WTC11 (cell line): ENCODE measurements around the gene IL36RN. TPM values are rescaled to one million over a fixed set of nuclear protein-coding genes. Genes with fewer than 3 reads are reported as not detected.

Experiments
- ATAC-seq: fragments of 200-7000 bp; cut with Tn5 transposase; 2 replicates; pipeline ENCODE4 v1.10.0; 2021; ENCODE audit warnings: mild to moderate bottlenecking, moderate library complexity
- CTCF ChIA-PET: fragments of 300-600 bp; sonication (Branson Sonifier 250); formaldehyde crosslinking; loops from one replicate; lab custom pipeline; 2021; ENCODE audit warnings: antibody characterized with exemption; lab: Charles Lee
- POLR2A ChIA-PET: fragments of 350-600 bp; sonication (Branson Sonifier 250); formaldehyde crosslinking; loops from one replicate; lab custom pipeline; 2021; ENCODE audit warnings: antibody characterized with exemption; lab: Charles Lee
- DNase-seq: peaks from one replicate; pipeline ENCODE4 v3.0.0; 2021; ENCODE audit warnings: low spot score
- H3K27ac Mint-ChIP-seq: 2 replicates; pipeline ENCODE4 v1.8.0; 2021; ENCODE audit warnings: mixed read lengths
- H3K27me3 Mint-ChIP-seq: 2 replicates; pipeline ENCODE4 v1.8.0; 2021; ENCODE audit warnings: low read depth, mild to moderate bottlenecking, moderate library complexity, mixed read lengths
- H3K36me3 Mint-ChIP-seq: 2 replicates; pipeline ENCODE4 v1.8.0; 2021; ENCODE audit warnings: mixed read lengths
- H3K4me1 Mint-ChIP-seq: 2 replicates; pipeline ENCODE4 v1.8.0; 2022; ENCODE audit warnings: mixed read lengths
- H3K4me3 Mint-ChIP-seq: 2 replicates; pipeline ENCODE4 v1.8.0; 2021; ENCODE audit warnings: mild to moderate bottlenecking, moderate library complexity, mixed read lengths
- H3K9me3 Mint-ChIP-seq: 2 replicates; pipeline ENCODE4 v1.8.0; 2021; ENCODE audit warnings: mixed read lengths
- AFF4 ChIP-seq: sonication (generic); formaldehyde crosslinking; IDR thresholded peaks from 2 replicates; pipeline ENCODE4 v1.8.1; 2023; ENCODE audit warnings: mild to moderate bottlenecking, missing genetic modification reagents, borderline replicate concordance
- ATF2 ChIP-seq: sonication (generic); formaldehyde crosslinking; IDR thresholded peaks from 2 replicates; pipeline ENCODE4 v1.8.1; 2022; ENCODE audit warnings: low read depth, missing genetic modification reagents, borderline replicate concordance
- ATF3 ChIP-seq: sonication (generic); formaldehyde crosslinking; conservative IDR thresholded peaks from 2 replicates; pipeline ENCODE4 v1.8.1; 2022; ENCODE audit warnings: mild to moderate bottlenecking, missing genetic modification reagents
- CREB1 ChIP-seq: sonication (generic); formaldehyde crosslinking; IDR thresholded peaks from 2 replicates; pipeline ENCODE4 v1.8.0; 2023; ENCODE audit warnings: mild to moderate bottlenecking, missing genetic modification reagents
- E2F5 ChIP-seq: sonication (generic); formaldehyde crosslinking; IDR thresholded peaks from 2 replicates; pipeline ENCODE4 v1.8.1; 2022; ENCODE audit warnings: mild to moderate bottlenecking, moderate library complexity, missing genetic modification reagents
- ERG ChIP-seq: fragments of 250-450 bp; sonication (Bioruptor Pico); IDR thresholded peaks from 2 replicates; pipeline ENCODE4 v1.8.0; 2021; ENCODE audit warnings: mild to moderate bottlenecking
- ESRRA ChIP-seq: sonication (generic); formaldehyde crosslinking; IDR thresholded peaks from 2 replicates; pipeline ENCODE4 v1.8.1; 2022; ENCODE audit warnings: mild to moderate bottlenecking, missing genetic modification reagents, borderline replicate concordance
- FOXP1 ChIP-seq: sonication (generic); formaldehyde crosslinking; IDR thresholded peaks from 2 replicates; pipeline ENCODE4 v1.8.0; 2022; ENCODE audit warnings: missing genetic modification reagents, mild to moderate bottlenecking, moderate library complexity, borderline replicate concordance
- JAZF1 ChIP-seq: fragments of 250-450 bp; sonication (Bioruptor Pico); IDR thresholded peaks from 2 replicates; pipeline ENCODE4 v1.9.0; 2021; ENCODE audit warnings: moderate library complexity, mild to moderate bottlenecking, inconsistent platforms
- JUN ChIP-seq: sonication (generic); formaldehyde crosslinking; IDR thresholded peaks from 2 replicates; pipeline ENCODE4 v1.8.0; 2023; ENCODE audit warnings: mild to moderate bottlenecking, missing genetic modification reagents
- MAX ChIP-seq: sonication (generic); formaldehyde crosslinking; IDR thresholded peaks from 2 replicates; pipeline ENCODE4 v1.8.0; 2022; ENCODE audit warnings: mild to moderate bottlenecking, missing genetic modification reagents
- MXD4 ChIP-seq: fragments of 250-450 bp; sonication (Bioruptor Pico); IDR thresholded peaks from 2 replicates; pipeline ENCODE4 v1.8.0; 2021; ENCODE audit warnings: mild to moderate bottlenecking, moderate library complexity, borderline replicate concordance
- MYBL2 ChIP-seq: sonication (generic); formaldehyde crosslinking; IDR thresholded peaks from 2 replicates; pipeline ENCODE4 v1.8.1; 2023; ENCODE audit warnings: mild to moderate bottlenecking, moderate library complexity, missing genetic modification reagents
- NR1H2 ChIP-seq: sonication (generic); formaldehyde crosslinking; IDR thresholded peaks from 2 replicates; pipeline ENCODE4 v1.9.0; 2021; ENCODE audit warnings: mild to moderate bottlenecking, moderate library complexity, missing genetic modification reagents
- OVOL2 ChIP-seq: fragments of 250-450 bp; sonication (Bioruptor Pico); IDR thresholded peaks from 2 replicates; pipeline ENCODE4 v1.9.0; 2021; ENCODE audit warnings: mild to moderate bottlenecking, borderline replicate concordance
- PREB ChIP-seq: sonication (generic); formaldehyde crosslinking; IDR thresholded peaks from 2 replicates; pipeline ENCODE4 v1.8.1; 2022; ENCODE audit warnings: mild to moderate bottlenecking, missing genetic modification reagents, moderate library complexity, borderline replicate concordance
- SMAD3 ChIP-seq: sonication (generic); formaldehyde crosslinking; IDR thresholded peaks from 2 replicates; pipeline ENCODE4 v1.8.0; 2022; ENCODE audit warnings: missing genetic modification reagents, mild to moderate bottlenecking, borderline replicate concordance
- SOX15 ChIP-seq: fragments of 250-450 bp; sonication (Bioruptor Pico); IDR thresholded peaks from 2 replicates; pipeline ENCODE4 v1.9.0; 2021; ENCODE audit warnings: mild to moderate bottlenecking
- SP1 ChIP-seq: sonication (generic); formaldehyde crosslinking; conservative IDR thresholded peaks from 2 replicates; pipeline ENCODE4 v1.8.1; 2022; ENCODE audit warnings: missing genetic modification reagents
- TCF7 ChIP-seq: sonication (generic); formaldehyde crosslinking; IDR thresholded peaks from 2 replicates; pipeline ENCODE4 v1.8.0; 2022; ENCODE audit warnings: mild to moderate bottlenecking, low read depth, missing genetic modification reagents, moderate library complexity
- TEAD4 ChIP-seq: sonication (generic); formaldehyde crosslinking; IDR thresholded peaks from 2 replicates; pipeline ENCODE4 v1.8.0; 2022; ENCODE audit warnings: mild to moderate bottlenecking, missing genetic modification reagents
- ZBTB21 ChIP-seq: sonication (generic); formaldehyde crosslinking; IDR thresholded peaks from 2 replicates; pipeline ENCODE4 v1.8.1; 2023; ENCODE audit warnings: mild to moderate bottlenecking, missing genetic modification reagents, borderline replicate concordance
- ZBTB43 ChIP-seq: sonication (generic); formaldehyde crosslinking; IDR thresholded peaks from 2 replicates; pipeline ENCODE4 v1.8.1; 2023; ENCODE audit warnings: mild to moderate bottlenecking, missing genetic modification reagents
- ZNF219 ChIP-seq: sonication (generic); formaldehyde crosslinking; IDR thresholded peaks from 2 replicates; pipeline ENCODE4 v1.8.0; 2023; ENCODE audit warnings: missing genetic modification reagents, mild to moderate bottlenecking, borderline replicate concordance
- ZNF232 ChIP-seq: sonication (generic); formaldehyde crosslinking; IDR thresholded peaks from 2 replicates; pipeline ENCODE4 v1.8.0; 2022; ENCODE audit warnings: mild to moderate bottlenecking, missing genetic modification reagents
- ZNF416 ChIP-seq: fragments of 250-450 bp; sonication (Bioruptor Pico); IDR thresholded peaks from 2 replicates; pipeline ENCODE4 v1.9.0; 2021; ENCODE audit warnings: mild to moderate bottlenecking, inconsistent platforms
- total RNA-seq: library from RNA; stranded (reverse); gene quantifications from 3 replicates; pipeline ENCODE4 v1.2.3, GENCODE V29; 2021

Gene IL36RN
- total RNA-seq, 1 experiment from 2014 or later, result not detected

GRCh38 chr2:113077921-113078320 is 18.9 kb downstream of the IL36RN start:
- H3K4me1 Mint-ChIP-seq, result peaks cover 8% of the 10 kb centered on the region
- no peak for TF ChIP-seq SP1 (CRISPR knock-in tag)
- no peak for TF ChIP-seq TEAD4 (CRISPR knock-in tag)
- no peak for TF ChIP-seq NR1H2 (CRISPR knock-in tag)
- no peak for TF ChIP-seq ERG
- TF ChIP-seq SOX15 (CRISPR knock-in tag), result no peak
- TF ChIP-seq FOXP1 (CRISPR knock-in tag), result no peak
- no peak for TF ChIP-seq SMAD3 (CRISPR knock-in tag)
- no peak for TF ChIP-seq E2F5 (CRISPR knock-in tag)
- no peak for TF ChIP-seq MAX (CRISPR knock-in tag)
- DNase-seq (no peak), ATAC-seq (no peak)
- peaks cover 20% of the 10 kb centered on the region for H3K27me3 Mint-ChIP-seq
- H3K9me3 Mint-ChIP-seq, result no peaks in the 10 kb centered on the region
- H3K36me3 Mint-ChIP-seq, result no peaks in the 10 kb centered on the region
- no peak overlapping the region for H3K4me3 Mint-ChIP-seq
- H3K27ac Mint-ChIP-seq, result no peak overlapping the region
- ChIA-PET POLR2A (no interaction called here), CTCF (interaction anchor here (0.5 to 4.4 kb wide), 4 partner anchors 59 to 193 kb away, joined by 3 to 96 read pairs (median 36); no protein-coding TSS in a partner anchor)

- no peak for TF ChIP-seq ZBTB21
- no peak for TF ChIP-seq ATF3 (CRISPR knock-in tag)
- TF ChIP-seq JAZF1, result no peak
- no peak for TF ChIP-seq ESRRA (CRISPR knock-in tag)
- TF ChIP-seq CREB1, result no peak
- TF ChIP-seq ZNF219 (CRISPR knock-in tag), result no peak
- no peak for TF ChIP-seq TCF7 (CRISPR knock-in tag)
- TF ChIP-seq ATF2 (CRISPR knock-in tag), result no peak
- TF ChIP-seq ZBTB43 (CRISPR knock-in tag), result no peak
- no peak for TF ChIP-seq MXD4 (CRISPR knock-in tag)
- TF ChIP-seq MYBL2 (CRISPR knock-in tag), result no peak
- TF ChIP-seq AFF4 (CRISPR knock-in tag), result no peak
- TF ChIP-seq PREB (CRISPR knock-in tag), result no peak
- no peak for TF ChIP-seq ZNF416 (CRISPR knock-in tag)
- no peak for TF ChIP-seq OVOL2 (CRISPR knock-in tag)
- no peak for TF ChIP-seq ZNF232 (CRISPR knock-in tag)
- TF ChIP-seq JUN (CRISPR knock-in tag), result no peak
- TF ChIP-seq TEAD4 (CRISPR knock-in tag), result no peak
- Mint-ChIP-seq H3K4me1 (peaks cover 8% of the 10 kb centered on the region), H3K27ac (no peak overlapping the region), H3K9me3 (no peaks in the 10 kb centered on the region), H3K27me3 (peaks cover 24% of the 10 kb centered on the region), H3K4me3 (no peak overlapping the region), H3K36me3 (no peaks in the 10 kb centered on the region)
- DNase-seq, result no peak
- CTCF ChIA-PET, result interaction anchor here (0.5 to 4.4 kb wide), 4 partner anchors 10 to 121 kb away, joined by 3 to 96 read pairs (median 38); partner anchors contain the start of gene IL1F10
- ATAC-seq, result no peak
- POLR2A ChIA-PET, result no interaction called here
Measured at GRCh38 chr2:113078350-113078839, 19.4 kb downstream of the IL36RN start.
